AG10803 (cell line): Measurements from ENCODE around the gene NHLRC1.

Source experiments
- DNase-seq: peaks from one replicate; pipeline ENCODE4 v3.0.0; 2010; ENCODE audit warnings: low read depth
- H3K4me3 ChIP-seq: 2 replicates; pipeline ENCODE4 v1.5.1; 2011; ENCODE audit warnings: mild to moderate bottlenecking, low read length, control low read depth
- TF ChIP-seq, protein P1 (sequence below): conservative IDR thresholded peaks from 2 replicates; pipeline ENCODE4 v1.5.1; 2011; ENCODE audit warnings: mild to moderate bottlenecking, low read length, control low read depth, inconsistent platforms

Gene NHLRC1

GRCh38 chr6:18161431-18161830, 39.0 kb upstream of the NHLRC1 start:
- TF ChIP-seq, protein P1, sequence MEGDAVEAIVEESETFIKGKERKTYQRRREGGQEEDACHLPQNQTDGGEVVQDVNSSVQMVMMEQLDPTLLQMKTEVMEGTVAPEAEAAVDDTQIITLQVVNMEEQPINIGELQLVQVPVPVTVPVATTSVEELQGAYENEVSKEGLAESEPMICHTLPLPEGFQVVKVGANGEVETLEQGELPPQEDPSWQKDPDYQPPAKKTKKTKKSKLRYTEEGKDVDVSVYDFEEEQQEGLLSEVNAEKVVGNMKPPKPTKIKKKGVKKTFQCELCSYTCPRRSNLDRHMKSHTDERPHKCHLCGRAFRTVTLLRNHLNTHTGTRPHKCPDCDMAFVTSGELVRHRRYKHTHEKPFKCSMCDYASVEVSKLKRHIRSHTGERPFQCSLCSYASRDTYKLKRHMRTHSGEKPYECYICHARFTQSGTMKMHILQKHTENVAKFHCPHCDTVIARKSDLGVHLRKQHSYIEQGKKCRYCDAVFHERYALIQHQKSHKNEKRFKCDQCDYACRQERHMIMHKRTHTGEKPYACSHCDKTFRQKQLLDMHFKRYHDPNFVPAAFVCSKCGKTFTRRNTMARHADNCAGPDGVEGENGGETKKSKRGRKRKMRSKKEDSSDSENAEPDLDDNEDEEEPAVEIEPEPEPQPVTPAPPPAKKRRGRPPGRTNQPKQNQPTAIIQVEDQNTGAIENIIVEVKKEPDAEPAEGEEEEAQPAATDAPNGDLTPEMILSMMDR = no peak
- DNase-seq = no peak
- no peak overlapping the region for H3K4me3 ChIP-seq

- H3K4me3 ChIP-seq = no peak overlapping the region
- TF ChIP-seq, protein P1 = no peak
- peak; percentile 23 for DNase-seq
Observed at GRCh38 chr6:18160911-18161310, 38.4 kb upstream of the NHLRC1 start.

DNA sequence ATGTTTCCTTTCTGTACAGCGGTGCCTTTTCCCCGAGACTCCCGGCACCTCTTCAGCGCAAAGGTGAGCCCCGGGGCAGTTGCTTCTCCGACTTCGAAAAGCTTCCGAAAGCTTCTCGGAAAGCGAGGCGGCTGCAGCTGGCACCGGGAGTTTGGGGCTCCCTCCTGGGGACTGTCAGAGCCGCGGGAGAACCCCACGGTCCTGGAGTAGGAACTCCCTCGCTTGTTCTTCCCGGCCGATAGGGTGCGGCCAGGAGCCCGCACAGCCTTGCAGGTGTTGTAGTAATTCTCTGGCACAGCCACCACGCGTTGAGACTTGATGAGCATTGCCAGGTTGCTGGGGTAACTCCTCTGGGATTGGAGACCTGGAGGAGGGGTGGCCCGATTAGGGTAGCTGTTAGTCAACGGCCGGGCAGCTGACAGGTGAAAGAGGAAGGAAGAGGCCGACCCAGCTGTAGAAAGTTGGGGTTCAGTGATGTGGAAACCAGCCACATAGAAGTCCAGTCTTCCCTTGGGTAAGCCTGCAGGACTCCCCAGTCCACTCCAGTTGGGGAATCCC, 33.5 kb upstream of the NHLRC1 start:
- DNase-seq = peak; percentile 18
- H3K4me3 ChIP-seq = peak overlapping the region; percentile 91
- TF ChIP-seq, protein P1 = peak; percentile 40

DNA sequence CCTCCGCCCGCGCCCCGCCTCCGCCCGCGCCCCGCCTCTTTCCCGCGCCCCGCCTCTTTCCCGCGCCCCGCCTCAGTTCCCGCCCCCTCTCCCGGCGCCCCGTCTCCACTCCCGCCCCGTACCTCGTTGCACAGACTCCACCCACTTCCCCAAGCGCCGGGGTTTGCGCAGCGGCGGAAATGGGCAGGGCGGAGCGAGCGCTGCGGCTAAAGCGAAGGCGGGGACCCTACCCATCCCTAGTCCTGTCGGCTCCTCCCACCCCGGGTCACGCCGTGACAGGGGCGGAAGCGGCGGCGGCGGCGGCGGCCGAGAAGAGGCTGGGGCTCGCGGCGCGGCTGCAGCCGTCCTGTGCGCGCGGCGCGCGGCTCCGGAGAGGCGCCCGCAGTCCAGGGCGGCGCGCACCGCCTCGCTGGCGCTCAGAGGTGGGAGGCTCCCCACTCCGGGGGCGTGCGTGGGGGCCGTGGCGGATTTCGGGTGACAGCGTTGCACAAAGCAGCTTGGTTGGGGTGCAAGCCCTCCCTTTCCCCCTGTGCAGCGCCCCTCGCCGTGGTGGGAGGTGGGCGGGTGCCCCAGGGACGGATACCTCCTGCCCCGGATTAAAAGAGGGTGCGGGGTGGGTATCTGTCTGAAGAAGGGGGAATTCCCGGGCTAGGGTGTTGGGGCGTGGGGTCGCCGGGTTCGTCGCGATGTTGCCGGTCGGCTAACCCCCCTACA, 32.8 kb upstream of the NHLRC1 start, which contains the start of gene KDM1B:
Gene KDM1B, plus strand, starts transcription at position 273 of the 714 bp plus-strand sequence. CDS start 4,474 bp downstream, outside the sequence.
- TF ChIP-seq, protein P1 = no peak
- DNase-seq = peak; percentile 98
- peak within 1 kb of the TSS; percentile 95 for H3K4me3 ChIP-seq

DNA sequence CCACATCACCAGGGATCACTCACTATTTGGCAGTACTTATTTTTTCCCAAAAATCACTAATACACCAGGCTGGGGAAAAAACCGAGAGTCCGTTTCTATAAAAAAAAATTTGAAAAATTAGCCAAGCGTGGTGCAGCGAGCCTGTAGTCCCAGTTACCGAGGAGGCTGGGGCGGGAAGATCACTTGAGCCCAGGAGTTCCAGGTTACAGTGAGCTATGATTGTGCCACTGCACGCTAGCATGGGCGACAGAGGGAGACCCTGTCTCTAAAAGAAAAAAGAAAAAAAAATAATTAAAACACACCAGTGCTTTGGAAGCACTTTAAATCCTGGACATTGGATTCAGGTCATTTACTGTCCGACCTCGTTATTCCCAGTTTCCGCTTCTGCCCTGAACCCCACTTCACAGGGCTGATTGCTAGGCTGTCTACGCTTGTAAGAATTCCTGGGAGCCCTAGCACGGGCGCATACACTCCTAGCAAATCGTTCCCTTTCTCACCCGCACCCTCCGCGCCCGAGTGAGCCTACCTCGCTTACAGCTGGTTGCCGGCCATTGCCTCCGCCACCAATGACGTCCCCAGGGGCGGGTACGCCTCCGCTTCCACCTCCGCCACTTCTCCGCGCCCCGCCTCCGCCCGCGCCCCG, 32.2 kb upstream of the NHLRC1 start, which contains the start of gene TPMT:
Gene TPMT, minus strand, starts transcription at position 571 of the 643 bp plus-strand sequence. CDS start 5,950 bp downstream, outside the sequence.
- TF ChIP-seq, protein P1 = no peak
- no peak for DNase-seq
- H3K4me3 ChIP-seq = peak within 1 kb of the TSS; percentile 95

GRCh38 chr6:18153311-18153703, 30.8 kb upstream of the NHLRC1 start:
- H3K4me3 ChIP-seq = no peak overlapping the region

More at GRCh38 chr6:18153311-18153703, 30.8 kb upstream of the NHLRC1 start:
- DNase-seq = no peak
- TF ChIP-seq, protein P1 = no peak
